Measurements from ENCODE around the gene P3H4. TPM values are rescaled to one million over a fixed set of nuclear protein-coding genes. Genes with fewer than 3 reads are reported as not detected.

The P3H4 gene
- total RNA-seq, 1 experiment from 2014 or later, result 36.4 TPM

- POLR2A ChIA-PET, result interaction anchor here (0.7 to 24.1 kb wide), 16 partner anchors 8 to 272 kb away, joined by 3 to 599 read pairs (median 4); partner anchors contain the start of genes EIF1, FKBP10, HAP1 and JUP
- BruUV-seq (replicated peaks), result TSS peak; percentile 67
- H3K9me3 Mint-ChIP-seq (ENCODE audit: unreplicated experiment), result no peaks in the 10 kb centered on the region
Observed at GRCh38 chr17:41792845-41793783, 18.6 kb downstream of the P3H4 start.

GRCh38 chr17:41787021-41787418 is 24.7 kb downstream of the P3H4 start:
- no peak for DNase-seq (ENCODE audit: unreplicated experiment)
- no peak for TF ChIP-seq CTCF (IDR thresholded peaks at IDR 0.05; ENCODE audit: unreplicated experiment)
- intact Hi-C loops (cut with micrococcal nuclease), result no loop called here
- Mint-ChIP-seq H3K27ac (ENCODE audit: low read depth, unreplicated experiment) (no peak overlapping the region), H3K4me3 (ENCODE audit: unreplicated experiment) (peak overlapping the region; percentile 74), H3K9me3 (ENCODE audit: unreplicated experiment) (no peaks in the 10 kb centered on the region), H3K36me3 (ENCODE audit: insufficient read depth, unreplicated experiment) (peaks cover 18% of the 10 kb centered on the region), H3K27me3 (ENCODE audit: insufficient read depth, unreplicated experiment) (no peaks in the 10 kb centered on the region), H3K4me1 (ENCODE audit: insufficient read depth, unreplicated experiment) (peaks cover 31% of the 10 kb centered on the region)
- ChIA-PET CTCF (interaction anchor here (0.6 to 4.3 kb wide), 10 partner anchors 8 to 233 kb away, joined by 3 to 73 read pairs (median 4); no protein-coding TSS in a partner anchor), POLR2A (interaction anchor here (0.7 to 18.0 kb wide), 20 partner anchors 11 to 1806 kb away, joined by 3 to 599 read pairs (median 6); partner anchors contain the start of genes ACLY, CNP, EIF1 and FKBP10)
- BruUV-seq (replicated peaks), result TSS peak; percentile 52

More at GRCh38 chr17:41792845-41793783, 18.6 kb downstream of the P3H4 start:
- intact Hi-C loops (cut with micrococcal nuclease), result no loop called here
- Mint-ChIP-seq H3K27me3 (ENCODE audit: insufficient read depth, unreplicated experiment) (no peaks in the 10 kb centered on the region), H3K36me3 (ENCODE audit: insufficient read depth, unreplicated experiment) (no peaks in the 10 kb centered on the region), H3K27ac (ENCODE audit: low read depth, unreplicated experiment) (peak overlapping the region; percentile 96), H3K4me1 (ENCODE audit: insufficient read depth, unreplicated experiment) (peaks cover 30% of the 10 kb centered on the region), H3K4me3 (ENCODE audit: unreplicated experiment) (peak overlapping the region; percentile 71)
- no peak for TF ChIP-seq CTCF (IDR thresholded peaks at IDR 0.05; ENCODE audit: unreplicated experiment)
- peak; percentile 82 for DNase-seq (ENCODE audit: unreplicated experiment)
- CTCF ChIA-PET, result interaction anchor here (0.7 to 1.2 kb wide), 2 partner anchors 9 to 36 kb away, joined by 3 to 9 read pairs; no protein-coding TSS in a partner anchor

- peaks cover 33% of the 10 kb centered on the region for H3K4me1 Mint-ChIP-seq (ENCODE audit: insufficient read depth, unreplicated experiment)
- peak within 1 kb of the TSS; percentile 74 for H3K4me3 Mint-ChIP-seq (ENCODE audit: unreplicated experiment)
- no TSS peak for BruUV-seq (replicated peaks)
- peak within 1 kb of the TSS; percentile 70 for H3K27ac Mint-ChIP-seq (ENCODE audit: low read depth, unreplicated experiment)
- peak; percentile 100 for DNase-seq (ENCODE audit: unreplicated experiment)
- peaks cover 24% of the 10 kb centered on the region for H3K36me3 Mint-ChIP-seq (ENCODE audit: insufficient read depth, unreplicated experiment)
- intact Hi-C loops (cut with micrococcal nuclease), result loop anchor here (1.0 kb wide), 1 partner anchor 15 kb away; no protein-coding TSS in a partner anchor
- ChIA-PET CTCF (interaction anchor here (0.6 to 4.3 kb wide), 15 partner anchors 8 to 234 kb away, joined by 3 to 73 read pairs (median 4); no protein-coding TSS in a partner anchor), POLR2A (interaction anchor here (0.5 to 18.0 kb wide), 29 partner anchors 11 to 1806 kb away, joined by 3 to 599 read pairs (median 5); partner anchors contain the start of genes ACLY, CAVIN1, CNP and DNAJC7)
- H3K27me3 Mint-ChIP-seq (ENCODE audit: insufficient read depth, unreplicated experiment), result no peaks in the 10 kb centered on the region
- peak; percentile 77 for TF ChIP-seq CTCF (IDR thresholded peaks at IDR 0.05; ENCODE audit: unreplicated experiment)
- no peaks in the 10 kb centered on the region for H3K9me3 Mint-ChIP-seq (ENCODE audit: unreplicated experiment)
Observed at GRCh38 chr17:41786227-41787020, 25.3 kb downstream of the P3H4 start, which contains the start of gene JUP. Gene JUP, minus strand, starts transcription at chr17:41786711. Its CDS starts 14,857 bp downstream, at chr17:41771854.

Measured in MCF 10A (cell line).